ENCODE measurements around the gene DHRS3. TPM values are rescaled to one million over a fixed set of nuclear protein-coding genes. Genes with fewer than 3 reads are reported as not detected.

Gene DHRS3
- total RNA-seq, 1 experiment from 2014 or later, result 59.4 TPM

DNA sequence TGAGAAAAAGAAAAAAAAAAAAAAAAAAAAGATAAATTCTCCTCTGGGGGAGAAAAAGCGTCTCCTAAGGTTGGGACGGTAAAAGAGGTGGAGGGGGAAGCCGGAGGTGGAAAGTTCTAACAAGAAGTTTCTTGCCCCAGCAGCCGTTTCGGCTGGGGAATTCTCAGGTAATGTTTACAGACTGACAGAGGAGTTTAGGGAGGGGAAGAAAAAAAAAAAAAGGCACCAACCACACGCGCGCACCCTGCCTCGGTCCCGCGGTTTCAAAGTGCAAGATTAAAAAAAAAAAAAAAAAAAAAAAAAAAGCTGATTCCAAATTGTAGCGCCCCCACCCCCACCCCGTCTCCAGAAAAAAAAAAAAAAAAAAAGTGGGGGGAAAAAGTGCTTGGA, 504 bp downstream of the DHRS3 start:
- TF ChIP-seq, protein P1, sequence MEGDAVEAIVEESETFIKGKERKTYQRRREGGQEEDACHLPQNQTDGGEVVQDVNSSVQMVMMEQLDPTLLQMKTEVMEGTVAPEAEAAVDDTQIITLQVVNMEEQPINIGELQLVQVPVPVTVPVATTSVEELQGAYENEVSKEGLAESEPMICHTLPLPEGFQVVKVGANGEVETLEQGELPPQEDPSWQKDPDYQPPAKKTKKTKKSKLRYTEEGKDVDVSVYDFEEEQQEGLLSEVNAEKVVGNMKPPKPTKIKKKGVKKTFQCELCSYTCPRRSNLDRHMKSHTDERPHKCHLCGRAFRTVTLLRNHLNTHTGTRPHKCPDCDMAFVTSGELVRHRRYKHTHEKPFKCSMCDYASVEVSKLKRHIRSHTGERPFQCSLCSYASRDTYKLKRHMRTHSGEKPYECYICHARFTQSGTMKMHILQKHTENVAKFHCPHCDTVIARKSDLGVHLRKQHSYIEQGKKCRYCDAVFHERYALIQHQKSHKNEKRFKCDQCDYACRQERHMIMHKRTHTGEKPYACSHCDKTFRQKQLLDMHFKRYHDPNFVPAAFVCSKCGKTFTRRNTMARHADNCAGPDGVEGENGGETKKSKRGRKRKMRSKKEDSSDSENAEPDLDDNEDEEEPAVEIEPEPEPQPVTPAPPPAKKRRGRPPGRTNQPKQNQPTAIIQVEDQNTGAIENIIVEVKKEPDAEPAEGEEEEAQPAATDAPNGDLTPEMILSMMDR (IDR thresholded peaks at IDR 0.05; ENCODE audit: insufficient read depth in 1 of 2, low read depth in 1 of 2, low read length in 1 of 2, severe bottlenecking in 1 of 2, unreplicated experiment in 1 of 2), result no peak
- H3K4me1 ChIP-seq, result peaks cover 20% of the 10 kb centered on the region
- no peaks in the 10 kb centered on the region for H3K9me3 ChIP-seq
- H3K27me3 ChIP-seq (replicated peaks; ENCODE audit: control insufficient read depth, insufficient read depth, low read length), result no peaks in the 10 kb centered on the region
- Mint-ChIP-seq H3K4me1 (ENCODE audit: low read depth, unreplicated experiment) (peaks cover 9% of the 10 kb centered on the region), H3K27ac (ENCODE audit: unreplicated experiment) (peak overlapping the region; percentile 96), H3K36me3 (ENCODE audit: insufficient read depth, unreplicated experiment) (peaks cover 52% of the 10 kb centered on the region), H3K27me3 (ENCODE audit: insufficient read depth, unreplicated experiment) (no peaks in the 10 kb centered on the region), H3K9me3 (ENCODE audit: unreplicated experiment) (no peaks in the 10 kb centered on the region), H3K4me3 (ENCODE audit: unreplicated experiment) (peak overlapping the region; percentile 93)
- ChIA-PET CTCF (interaction anchor here (0.7 kb wide), 1 partner anchor 342 kb away, joined by 3 read pairs; no protein-coding TSS in a partner anchor), POLR2A (interaction anchor here (0.5 to 0.9 kb wide), 7 partner anchors 84 to 1265 kb away, joined by 3 to 8 read pairs (median 3); partner anchors contain the start of gene MIIP)
- H3K36me3 ChIP-seq (ENCODE audit: control insufficient read depth, insufficient read depth, low read length), result peaks cover 4% of the 10 kb centered on the region
- intact Hi-C loops (cut with micrococcal nuclease; ENCODE audit: unreplicated experiment), result loop anchor here (5.0 kb wide), 3 partner anchors 90 to 155 kb away; no protein-coding TSS in a partner anchor
- peak overlapping the region; percentile 89 for H3K4me3 ChIP-seq (ENCODE audit: low read depth, low read length)
- no TSS peak for BruUV-seq (replicated peaks)
- DNase-seq, result peak in 1 of 2 experiments; percentile 48

DNA sequence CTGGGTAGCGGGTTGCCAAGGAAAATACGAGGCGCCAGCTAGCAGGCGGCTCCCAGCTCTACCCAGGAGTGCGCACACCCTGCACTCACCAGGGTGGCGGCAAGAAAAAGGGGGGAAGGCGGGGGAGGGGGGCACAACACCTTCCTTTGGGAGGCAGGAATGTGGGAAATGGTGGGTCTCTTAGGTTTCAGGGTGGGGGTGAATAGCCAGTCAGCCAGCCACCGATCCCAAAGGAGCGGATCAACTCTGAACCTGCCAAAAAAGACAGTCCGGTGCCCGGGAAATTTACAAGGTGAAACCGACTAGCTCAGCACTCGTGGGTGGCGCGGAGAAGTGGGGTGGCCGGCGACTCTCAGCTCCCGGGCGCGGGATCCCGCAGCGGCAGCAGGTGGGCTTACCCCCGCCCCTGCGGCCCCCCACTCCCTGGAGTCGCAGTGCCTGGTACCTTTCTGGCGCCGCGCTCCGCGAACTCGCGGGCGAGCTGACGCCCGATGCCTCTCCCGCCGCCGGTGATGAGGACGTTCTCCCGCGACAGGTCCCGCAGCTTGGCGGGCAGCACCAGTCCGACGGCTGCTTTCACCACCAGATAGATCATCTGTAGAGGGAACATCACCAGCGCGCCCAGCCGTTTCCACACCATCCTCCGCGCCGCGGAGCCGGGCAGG, 1.2 kb downstream of the DHRS3 start:
- Histone ChIP-seq H3K27me3 (replicated peaks; ENCODE audit: control insufficient read depth, insufficient read depth, low read length) (no peaks in the 10 kb centered on the region), H3K4me1 (peaks cover 20% of the 10 kb centered on the region), H3K36me3 (ENCODE audit: control insufficient read depth, insufficient read depth, low read length) (peaks cover 6% of the 10 kb centered on the region), H3K4me3 (ENCODE audit: low read depth, low read length) (peak overlapping the region; percentile 89), H3K9me3 (no peaks in the 10 kb centered on the region)
- Mint-ChIP-seq H3K9me3 (ENCODE audit: unreplicated experiment) (no peaks in the 10 kb centered on the region), H3K4me3 (ENCODE audit: unreplicated experiment) (peak overlapping the region; percentile 93), H3K4me1 (ENCODE audit: low read depth, unreplicated experiment) (peaks cover 9% of the 10 kb centered on the region), H3K27me3 (ENCODE audit: insufficient read depth, unreplicated experiment) (no peaks in the 10 kb centered on the region), H3K36me3 (ENCODE audit: insufficient read depth, unreplicated experiment) (peaks cover 59% of the 10 kb centered on the region), H3K27ac (ENCODE audit: unreplicated experiment) (peak overlapping the region; percentile 96)
- intact Hi-C loops (cut with micrococcal nuclease; ENCODE audit: unreplicated experiment), result loop anchor here (1.0 to 5.0 kb wide), 5 partner anchors 13 to 215 kb away; no protein-coding TSS in a partner anchor
- POLR2A ChIA-PET, result interaction anchor here (0.7 to 1.3 kb wide), 4 partner anchors 13 to 254 kb away, joined by 3 to 7 read pairs (median 5); no protein-coding TSS in a partner anchor
- CTCF ChIA-PET, result interaction anchor here (0.6 to 1.2 kb wide), 2 partner anchors 38 to 302 kb away, joined by 3 read pairs; no protein-coding TSS in a partner anchor
- TSS peak; percentile 75 for BruUV-seq (replicated peaks)
- peak in 1 of 2 experiments; percentile 20 for DNase-seq
- TF ChIP-seq, protein P1 (IDR thresholded peaks at IDR 0.05; ENCODE audit: insufficient read depth in 1 of 2, low read depth in 1 of 2, low read length in 1 of 2, severe bottlenecking in 1 of 2, unreplicated experiment in 1 of 2), result no peak

DNA sequence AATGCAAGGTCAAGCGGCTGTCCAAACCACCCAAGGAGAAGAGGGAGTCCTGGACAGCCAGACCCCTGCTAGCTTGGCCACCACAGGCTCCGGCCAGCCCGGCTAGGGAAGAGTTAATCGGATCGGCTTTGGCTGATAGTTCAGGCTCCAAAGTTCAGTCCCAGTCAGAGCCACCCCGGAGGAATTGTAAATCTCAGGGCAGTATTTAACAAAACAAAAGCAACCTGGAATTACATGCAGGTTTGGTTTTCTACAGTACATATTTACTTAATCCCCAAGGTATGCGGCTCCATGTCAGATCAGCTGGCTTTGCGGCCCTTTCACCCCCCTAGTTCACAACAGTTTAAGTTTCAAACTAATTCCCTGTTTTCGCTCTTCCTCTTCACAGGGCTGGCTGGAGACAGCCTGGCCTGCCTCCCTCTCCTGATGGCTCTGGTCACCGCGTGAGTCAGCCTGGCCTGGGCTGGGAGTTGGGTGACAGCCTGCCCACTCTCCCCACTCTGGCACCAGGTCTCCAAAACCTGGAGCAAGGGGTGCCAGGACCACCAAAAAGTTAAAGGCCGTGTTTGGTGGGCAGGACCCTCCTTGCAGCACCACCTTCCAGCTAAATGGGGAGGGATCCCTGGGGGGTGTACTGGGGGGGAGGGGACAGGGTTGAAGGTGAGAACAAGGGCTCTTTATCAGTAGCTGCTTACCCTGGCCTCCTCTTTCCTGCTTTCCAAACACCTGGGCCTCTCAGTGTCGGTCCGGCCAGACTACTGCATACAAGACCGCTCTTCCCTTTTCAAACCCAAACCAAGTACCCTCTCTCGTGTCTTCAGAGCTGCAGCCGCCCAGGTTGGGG, 1.9 kb downstream of the DHRS3 start:
- CTCF ChIA-PET, result interaction anchor here (0.6 to 1.2 kb wide), 2 partner anchors 39 to 302 kb away, joined by 3 read pairs; no protein-coding TSS in a partner anchor
- Histone ChIP-seq H3K36me3 (ENCODE audit: control insufficient read depth, insufficient read depth, low read length) (peaks cover 6% of the 10 kb centered on the region), H3K27me3 (replicated peaks; ENCODE audit: control insufficient read depth, insufficient read depth, low read length) (no peaks in the 10 kb centered on the region), H3K4me3 (ENCODE audit: low read depth, low read length) (peak overlapping the region; percentile 89), H3K4me1 (peaks cover 20% of the 10 kb centered on the region), H3K9me3 (no peaks in the 10 kb centered on the region)
- Mint-ChIP-seq H3K36me3 (ENCODE audit: insufficient read depth, unreplicated experiment) (peaks cover 65% of the 10 kb centered on the region), H3K27ac (ENCODE audit: unreplicated experiment) (peak overlapping the region; percentile 96), H3K27me3 (ENCODE audit: insufficient read depth, unreplicated experiment) (no peaks in the 10 kb centered on the region), H3K4me3 (ENCODE audit: unreplicated experiment) (peak overlapping the region; percentile 93), H3K4me1 (ENCODE audit: low read depth, unreplicated experiment) (peaks cover 9% of the 10 kb centered on the region), H3K9me3 (ENCODE audit: unreplicated experiment) (no peaks in the 10 kb centered on the region)
- TF ChIP-seq, protein P1 (IDR thresholded peaks at IDR 0.05; ENCODE audit: insufficient read depth in 1 of 2, low read depth in 1 of 2, low read length in 1 of 2, severe bottlenecking in 1 of 2, unreplicated experiment in 1 of 2), result no peak
- POLR2A ChIA-PET, result interaction anchor here (0.7 to 1.3 kb wide), 2 partner anchors 12 to 235 kb away, joined by 3 to 4 read pairs; no protein-coding TSS in a partner anchor
- no TSS peak for BruUV-seq (replicated peaks)
- DNase-seq, result peak; percentile 85 to 86
- intact Hi-C loops (cut with micrococcal nuclease; ENCODE audit: unreplicated experiment), result loop anchor here (1.0 to 5.0 kb wide), 5 partner anchors 12 to 214 kb away; no protein-coding TSS in a partner anchor

Measured in Caco-2 (cell line).